Liver (tissue), 9 donors: ENCODE data around the gene AMT. TPM values are rescaled to one million over a fixed set of nuclear protein-coding genes. Genes with fewer than 3 reads are reported as not detected.

Experiments
- DNase-seq: peaks from one replicate; pipeline ENCODE4 v3.0.0-alpha.2; 2017; ENCODE audit warnings: low spot score
- H3K27ac ChIP-seq, 2 donors: one replicate each; pipeline ENCODE4 v1.7.0; 2013; ENCODE audit warnings: inconsistent platforms in 2 of 2, low read length in 2 of 2, control low read depth in 1 of 2, low read depth in 1 of 2, mild to moderate bottlenecking in 1 of 2
- H3K27me3 ChIP-seq, 4 donors: one replicate each; pipeline versions ENCODE4 v1.6.1 to v1.7.0; 2013; ENCODE audit warnings: low read length in 3 of 4, inconsistent platforms in 1 of 4, mild to moderate bottlenecking in 1 of 4, moderate library complexity in 1 of 4; ENCODE audit not compliant: control insufficient read depth in 4 of 4, insufficient read depth in 4 of 4
- H3K36me3 ChIP-seq, 4 donors: one replicate each; pipeline versions ENCODE4 v1.6.1 to v1.7.0; 2013; ENCODE audit warnings: low read length in 3 of 4, mild to moderate bottlenecking in 3 of 4, low read depth in 1 of 4, moderate library complexity in 1 of 4; ENCODE audit not compliant: control insufficient read depth in 4 of 4, insufficient read depth in 3 of 4
- H3K4me1 ChIP-seq, 4 donors: one replicate each; pipeline versions ENCODE4 v1.6.1 to v1.7.0; 2013; ENCODE audit warnings: low read length in 3 of 4, mild to moderate bottlenecking in 3 of 4, moderate library complexity in 1 of 4; ENCODE audit not compliant: control insufficient read depth in 4 of 4, insufficient read depth in 4 of 4
- H3K4me3 ChIP-seq, 3 donors: one replicate each; pipeline versions ENCODE4 v1.6.1 to v1.7.0; 2013; ENCODE audit warnings: low read length in 3 of 3, control low read depth in 1 of 3, low read depth in 1 of 3, mild to moderate bottlenecking in 1 of 3
- H3K9ac ChIP-seq, 2 donors: one replicate each; pipeline ENCODE4 v1.7.0; 2013; ENCODE audit warnings: low read length in 2 of 2, mild to moderate bottlenecking in 2 of 2, moderate library complexity in 2 of 2, control low read depth in 1 of 2, low read depth in 1 of 2
- H3K9me3 ChIP-seq, 4 donors: one replicate each; pipeline versions ENCODE4 v1.6.1 to v1.7.0; 2013; ENCODE audit warnings: low read length in 3 of 4; ENCODE audit not compliant: control insufficient read depth in 4 of 4
- EGR1 ChIP-seq, 2 donors: IDR thresholded peaks; 2 replicates each; pipeline ENCODE4 v1.6.1; 2016 to 2018; ENCODE audit warnings: antibody characterized with exemption in 2 of 2, low read depth in 2 of 2
- FOXA1 ChIP-seq: IDR thresholded peaks from 2 replicates; pipeline ENCODE4 v1.6.1; 2016; ENCODE audit warnings: antibody characterized with exemption
- FOXA2 ChIP-seq: IDR thresholded peaks from 2 replicates; pipeline ENCODE4 v1.6.1; 2016; ENCODE audit warnings: antibody characterized with exemption
- GABPA ChIP-seq, 2 donors: IDR thresholded peaks in 1 of 2; conservative IDR thresholded peaks in 1 of 2; 2 replicates each; pipeline ENCODE4 v1.6.1; 2016; ENCODE audit warnings: antibody characterized with exemption in 2 of 2, mild to moderate bottlenecking in 1 of 2, moderate library complexity in 1 of 2
- HNF4A ChIP-seq, 2 donors: conservative IDR thresholded peaks; 2 replicates each; pipeline ENCODE4 v1.6.1; 2016; ENCODE audit warnings: antibody characterized with exemption in 2 of 2, mild to moderate bottlenecking in 2 of 2
- HNF4G ChIP-seq: IDR thresholded peaks from 2 replicates; pipeline ENCODE4 v1.6.1; 2016; ENCODE audit warnings: antibody characterized with exemption
- JUND ChIP-seq, 2 donors: IDR thresholded peaks; 2 replicates each; pipeline ENCODE4 v1.6.1; 2016; ENCODE audit warnings: antibody characterized with exemption in 2 of 2
- NR2F2 ChIP-seq: IDR thresholded peaks from 2 replicates; pipeline ENCODE4 v1.6.1; 2016; ENCODE audit warnings: antibody characterized with exemption
- RAD21 ChIP-seq, 2 donors: IDR thresholded peaks; 2 replicates each; pipeline ENCODE4 v1.6.1; 2016; ENCODE audit warnings: antibody characterized with exemption in 2 of 2, mild to moderate bottlenecking in 2 of 2
- RXRA ChIP-seq, 2 donors: IDR thresholded peaks; 2 replicates each; pipeline ENCODE4 v1.6.1; 2017 to 2018; ENCODE audit warnings: antibody characterized with exemption in 2 of 2, mild to moderate bottlenecking in 1 of 2
- SP1 ChIP-seq: IDR thresholded peaks from 2 replicates; pipeline ENCODE4 v1.6.1; 2018; ENCODE audit warnings: antibody characterized with exemption, mild to moderate bottlenecking
- TAF1 ChIP-seq: conservative IDR thresholded peaks from 2 replicates; pipeline ENCODE4 v1.6.1; 2016; ENCODE audit warnings: antibody characterized with exemption, mild to moderate bottlenecking
- YY1 ChIP-seq: IDR thresholded peaks from 2 replicates; pipeline ENCODE4 v1.6.1; 2016; ENCODE audit warnings: antibody characterized with exemption, mild to moderate bottlenecking
- WGBS: extraction: QIAGEN DNeasy Blood & Tissue Kit; methylation state at CpG from one replicate; pipeline ENCODE4 v1.1.7; 2013; 5-methylcytosine and 5-hydroxymethylcytosine counted together
- polyA plus RNA-seq, 2 donors: library from polyadenylated mRNA; stranded (reverse) in 1 of 2; unstranded in 1 of 2; fragments of 200-250 nt in 1 of 2; fragments of >200 nt in 1 of 2; fragmentation: Nextera tagmentation in 1 of 2; extraction: Ambion mirVana in 1 of 2; gene quantifications; one replicate each; pipeline versions ENCODE4 v1.2.1 to v1.2.3, GENCODE V29; 2013 to 2015
- total RNA-seq, 2 donors: library from RNA; depleted of rRNA; stranded (reverse); fragments of >200 nt; gene quantifications; one replicate each; pipeline ENCODE4 v1.2.3, GENCODE V29; 2014
- TF ChIP-seq, protein P1 (sequence below): IDR thresholded peaks from 2 replicates; pipeline ENCODE4 v1.6.1; 2016; ENCODE audit warnings: antibody characterized with exemption, mild to moderate bottlenecking
- TF ChIP-seq, protein P2 (sequence below): IDR thresholded peaks from 2 replicates; pipeline ENCODE4 v1.6.1; 2016; ENCODE audit warnings: antibody characterized with exemption
- TF ChIP-seq, protein P3 (sequence below): fragments of 150-350 bp; IDR thresholded peaks from 2 replicates; pipeline ENCODE4 v1.5.1; 2017; ENCODE audit warnings: improper control_type of control experiment, low read depth, low read length; ENCODE audit not compliant: missing input control
- TF ChIP-seq, protein P4 (sequence below): IDR thresholded peaks from 2 replicates; pipeline ENCODE4 v1.6.1; 2016; ENCODE audit warnings: antibody characterized with exemption
- TF ChIP-seq, protein P5 (sequence below): IDR thresholded peaks from 2 replicates; pipeline ENCODE4 v1.6.1; 2016; ENCODE audit warnings: antibody characterized with exemption
- donor health status: healthy.
- donor health status: healthy.
- donor health status: healthy.
- donor health status: healthy.
- donor health status: healthy.

The AMT gene
- total and polyA plus RNA-seq, 4 donors: 15.6 to 28.7 (median 25.5) TPM

DNA sequence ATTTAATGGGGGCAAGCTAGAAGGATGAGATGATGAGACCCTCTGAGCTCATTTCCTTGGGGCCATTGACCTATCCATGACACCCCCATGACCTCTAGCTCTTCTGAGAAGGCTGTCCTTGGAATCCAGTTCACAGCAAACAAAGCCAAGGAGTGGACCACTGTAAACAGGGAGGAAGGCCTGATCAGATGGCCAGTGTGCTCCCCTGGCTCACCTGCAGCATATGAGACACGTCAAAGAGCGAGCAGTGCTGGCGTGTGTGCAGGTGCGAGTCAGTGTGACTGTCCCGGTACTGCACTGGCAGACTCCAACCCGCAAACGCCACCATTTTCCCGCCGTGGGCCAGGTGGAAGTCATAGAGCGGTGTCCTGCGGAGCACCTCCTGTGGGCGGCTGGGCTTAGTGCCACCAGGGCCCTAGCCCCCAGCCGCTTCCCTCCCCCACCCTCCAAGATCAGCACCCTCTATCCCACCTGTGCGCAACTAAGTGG is 339 bp downstream of the AMT start:
- Histone ChIP-seq H3K36me3 (peaks cover 0 to 17% (median 8%) of the 10 kb centered on the region in 4 donors), H3K4me3 (peak overlapping the region; percentile 45 to 98 (median 55)), H3K4me1 (peaks cover 5 to 26% (median 23%) of the 10 kb centered on the region in 4 donors), H3K27ac (peak overlapping the region; percentile 65 to 77), H3K27me3 (no peaks in the 10 kb centered on the region), H3K9me3 (no peaks in the 10 kb centered on the region), H3K9ac (peak overlapping the region in 1 of 2 donors; percentile 51)
- no peak for DNase-seq
- WGBS: 11% methylated on average over 14 of the region's 14 CpGs
- no peak for TF ChIP-seq TAF1

DNA sequence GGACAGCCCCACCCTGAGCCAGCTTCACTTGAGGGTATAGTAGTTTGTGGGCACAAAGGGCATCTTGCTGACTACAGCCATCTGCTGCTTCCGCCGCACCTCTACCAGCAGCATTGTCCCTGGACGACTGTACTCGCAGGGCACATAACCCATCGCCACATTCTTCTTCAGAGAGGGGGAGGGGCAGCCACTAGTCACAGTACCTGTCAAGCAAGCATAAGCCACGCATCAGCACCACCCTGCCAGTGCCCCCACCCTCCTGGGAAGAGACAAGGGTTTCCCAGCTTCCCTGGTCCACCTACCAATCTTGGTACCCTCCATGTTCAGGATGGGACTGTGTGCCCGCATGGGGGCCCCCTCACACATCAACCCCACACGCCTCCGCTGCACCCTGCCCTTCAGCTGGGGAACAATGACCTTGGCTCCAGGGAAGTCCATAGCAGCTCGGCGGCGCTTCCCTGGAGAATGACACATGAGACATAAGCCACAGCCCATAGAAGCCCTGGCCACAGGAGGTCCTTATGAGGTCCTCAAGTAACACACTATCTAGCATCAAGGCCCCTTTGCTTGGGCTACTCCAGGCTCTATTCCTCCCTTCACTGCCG is 4.7 kb downstream of the AMT start:
- Histone ChIP-seq H3K4me3 (no peak overlapping the region), H3K9ac (no peak overlapping the region), H3K9me3 (no peaks in the 10 kb centered on the region), H3K4me1 (peaks cover 5 to 37% (median 26%) of the 10 kb centered on the region in 4 donors), H3K27me3 (no peaks in the 10 kb centered on the region), H3K36me3 (peaks cover 0 to 14% (median 2%) of the 10 kb centered on the region in 4 donors), H3K27ac (no peak overlapping the region)
- 91% methylated on average over 13 of the region's 13 CpGs for WGBS
- TF ChIP-seq RAD21 (IDR thresholded peaks at IDR 0.05) (no peak), NR2F2 (no peak), EGR1 (IDR thresholded peaks at IDR 0.05; ENCODE audit: low read depth in 2 of 2) (no peak), YY1 (no peak), SP1 (no peak), FOXA1 (no peak), HNF4A (conservative IDR thresholded peaks at IDR 0.05) (no peak), GABPA (IDR thresholded peaks at IDR 0.05 in 1 of 2, conservative IDR thresholded peaks at IDR 0.05 in 1 of 2) (no peak), FOXA2 (no peak), RXRA (IDR thresholded peaks at IDR 0.05) (no peak), JUND (IDR thresholded peaks at IDR 0.05) (no peak), HNF4G (no peak)
- TF ChIP-seq, protein P1, sequence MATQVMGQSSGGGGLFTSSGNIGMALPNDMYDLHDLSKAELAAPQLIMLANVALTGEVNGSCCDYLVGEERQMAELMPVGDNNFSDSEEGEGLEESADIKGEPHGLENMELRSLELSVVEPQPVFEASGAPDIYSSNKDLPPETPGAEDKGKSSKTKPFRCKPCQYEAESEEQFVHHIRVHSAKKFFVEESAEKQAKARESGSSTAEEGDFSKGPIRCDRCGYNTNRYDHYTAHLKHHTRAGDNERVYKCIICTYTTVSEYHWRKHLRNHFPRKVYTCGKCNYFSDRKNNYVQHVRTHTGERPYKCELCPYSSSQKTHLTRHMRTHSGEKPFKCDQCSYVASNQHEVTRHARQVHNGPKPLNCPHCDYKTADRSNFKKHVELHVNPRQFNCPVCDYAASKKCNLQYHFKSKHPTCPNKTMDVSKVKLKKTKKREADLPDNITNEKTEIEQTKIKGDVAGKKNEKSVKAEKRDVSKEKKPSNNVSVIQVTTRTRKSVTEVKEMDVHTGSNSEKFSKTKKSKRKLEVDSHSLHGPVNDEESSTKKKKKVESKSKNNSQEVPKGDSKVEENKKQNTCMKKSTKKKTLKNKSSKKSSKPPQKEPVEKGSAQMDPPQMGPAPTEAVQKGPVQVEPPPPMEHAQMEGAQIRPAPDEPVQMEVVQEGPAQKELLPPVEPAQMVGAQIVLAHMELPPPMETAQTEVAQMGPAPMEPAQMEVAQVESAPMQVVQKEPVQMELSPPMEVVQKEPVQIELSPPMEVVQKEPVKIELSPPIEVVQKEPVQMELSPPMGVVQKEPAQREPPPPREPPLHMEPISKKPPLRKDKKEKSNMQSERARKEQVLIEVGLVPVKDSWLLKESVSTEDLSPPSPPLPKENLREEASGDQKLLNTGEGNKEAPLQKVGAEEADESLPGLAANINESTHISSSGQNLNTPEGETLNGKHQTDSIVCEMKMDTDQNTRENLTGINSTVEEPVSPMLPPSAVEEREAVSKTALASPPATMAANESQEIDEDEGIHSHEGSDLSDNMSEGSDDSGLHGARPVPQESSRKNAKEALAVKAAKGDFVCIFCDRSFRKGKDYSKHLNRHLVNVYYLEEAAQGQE: no peak
- TF ChIP-seq, protein P2, sequence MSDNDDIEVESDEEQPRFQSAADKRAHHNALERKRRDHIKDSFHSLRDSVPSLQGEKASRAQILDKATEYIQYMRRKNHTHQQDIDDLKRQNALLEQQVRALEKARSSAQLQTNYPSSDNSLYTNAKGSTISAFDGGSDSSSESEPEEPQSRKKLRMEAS: no peak
- TF ChIP-seq, protein P3, sequence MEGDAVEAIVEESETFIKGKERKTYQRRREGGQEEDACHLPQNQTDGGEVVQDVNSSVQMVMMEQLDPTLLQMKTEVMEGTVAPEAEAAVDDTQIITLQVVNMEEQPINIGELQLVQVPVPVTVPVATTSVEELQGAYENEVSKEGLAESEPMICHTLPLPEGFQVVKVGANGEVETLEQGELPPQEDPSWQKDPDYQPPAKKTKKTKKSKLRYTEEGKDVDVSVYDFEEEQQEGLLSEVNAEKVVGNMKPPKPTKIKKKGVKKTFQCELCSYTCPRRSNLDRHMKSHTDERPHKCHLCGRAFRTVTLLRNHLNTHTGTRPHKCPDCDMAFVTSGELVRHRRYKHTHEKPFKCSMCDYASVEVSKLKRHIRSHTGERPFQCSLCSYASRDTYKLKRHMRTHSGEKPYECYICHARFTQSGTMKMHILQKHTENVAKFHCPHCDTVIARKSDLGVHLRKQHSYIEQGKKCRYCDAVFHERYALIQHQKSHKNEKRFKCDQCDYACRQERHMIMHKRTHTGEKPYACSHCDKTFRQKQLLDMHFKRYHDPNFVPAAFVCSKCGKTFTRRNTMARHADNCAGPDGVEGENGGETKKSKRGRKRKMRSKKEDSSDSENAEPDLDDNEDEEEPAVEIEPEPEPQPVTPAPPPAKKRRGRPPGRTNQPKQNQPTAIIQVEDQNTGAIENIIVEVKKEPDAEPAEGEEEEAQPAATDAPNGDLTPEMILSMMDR: no peak
- TF ChIP-seq, protein P4, sequence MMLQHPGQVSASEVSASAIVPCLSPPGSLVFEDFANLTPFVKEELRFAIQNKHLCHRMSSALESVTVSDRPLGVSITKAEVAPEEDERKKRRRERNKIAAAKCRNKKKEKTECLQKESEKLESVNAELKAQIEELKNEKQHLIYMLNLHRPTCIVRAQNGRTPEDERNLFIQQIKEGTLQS: no peak
- TF ChIP-seq, protein P5, sequence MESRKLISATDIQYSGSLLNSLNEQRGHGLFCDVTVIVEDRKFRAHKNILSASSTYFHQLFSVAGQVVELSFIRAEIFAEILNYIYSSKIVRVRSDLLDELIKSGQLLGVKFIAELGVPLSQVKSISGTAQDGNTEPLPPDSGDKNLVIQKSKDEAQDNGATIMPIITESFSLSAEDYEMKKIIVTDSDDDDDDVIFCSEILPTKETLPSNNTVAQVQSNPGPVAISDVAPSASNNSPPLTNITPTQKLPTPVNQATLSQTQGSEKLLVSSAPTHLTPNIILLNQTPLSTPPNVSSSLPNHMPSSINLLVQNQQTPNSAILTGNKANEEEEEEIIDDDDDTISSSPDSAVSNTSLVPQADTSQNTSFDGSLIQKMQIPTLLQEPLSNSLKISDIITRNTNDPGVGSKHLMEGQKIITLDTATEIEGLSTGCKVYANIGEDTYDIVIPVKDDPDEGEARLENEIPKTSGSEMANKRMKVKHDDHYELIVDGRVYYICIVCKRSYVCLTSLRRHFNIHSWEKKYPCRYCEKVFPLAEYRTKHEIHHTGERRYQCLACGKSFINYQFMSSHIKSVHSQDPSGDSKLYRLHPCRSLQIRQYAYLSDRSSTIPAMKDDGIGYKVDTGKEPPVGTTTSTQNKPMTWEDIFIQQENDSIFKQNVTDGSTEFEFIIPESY: no peak
- DNase-seq: no peak
